CD4-positive, CD25-positive, alpha-beta regulatory T cell (primary cell): ENCODE results near the gene E2F8. TPM values are rescaled to one million over a fixed set of nuclear protein-coding genes. Genes with fewer than 3 reads are reported as not detected.

Experiments used
- ATAC-seq, 2 donors: fragments of 150-1000 bp; cut with Tn5 transposase; one replicate each; pipeline ENCODE4 v1.10.0; 2021; ENCODE audit warnings: low read depth in 2 of 2, moderate number of reproducible peaks in 2 of 2, moderate library complexity in 1 of 2
- DNase-seq, 3 donors: peaks; one replicate each; pipeline versions ENCODE4 v3.0.0 to v3.0.0-alpha.2; 2012 to 2022; ENCODE audit warnings: mixed read lengths in 1 of 3
- H3K27ac ChIP-seq: one replicate; pipeline ENCODE4 v1.7.0; 2013; ENCODE audit warnings: mild to moderate bottlenecking, low read length; ENCODE audit not compliant: insufficient read depth, poor library complexity, severe bottlenecking
- H3K27me3 ChIP-seq: one replicate; pipeline ENCODE4 v1.7.0; 2013; ENCODE audit warnings: low read length; ENCODE audit not compliant: control insufficient read depth, insufficient read depth
- H3K36me3 ChIP-seq: one replicate; pipeline ENCODE4 v1.7.0; 2013; ENCODE audit warnings: mild to moderate bottlenecking, low read length, moderate library complexity; ENCODE audit not compliant: control insufficient read depth, insufficient read depth
- H3K4me1 ChIP-seq: 2 replicates; pipeline ENCODE4 v1.7.0; 2013; ENCODE audit warnings: mild to moderate bottlenecking, low read length; ENCODE audit not compliant: insufficient read depth, control insufficient read depth, poor library complexity, severe bottlenecking
- H3K4me3 ChIP-seq: one replicate; pipeline ENCODE4 v1.7.0; 2013; ENCODE audit warnings: low read depth, mild to moderate bottlenecking, low read length, moderate library complexity
- H3K9me3 ChIP-seq, 2 experiments: 1 replicate in 1 of 2; 2 replicates in 1 of 2; pipeline ENCODE4 v1.7.0; 2013; ENCODE audit warnings: low read length in 2 of 2, mild to moderate bottlenecking in 1 of 2, moderate library complexity in 1 of 2; ENCODE audit not compliant: control insufficient read depth in 2 of 2
- H3K27ac Mint-ChIP-seq, 3 donors: one replicate each; pipeline ENCODE4 v1.8.0; 2020 to 2022; ENCODE audit warnings: mild to moderate bottlenecking in 3 of 3, mixed read lengths in 3 of 3, moderate library complexity in 2 of 3
- H3K27me3 Mint-ChIP-seq: one replicate; pipeline ENCODE4 v1.8.0; 2022; ENCODE audit warnings: mild to moderate bottlenecking, mixed read lengths
- H3K36me3 Mint-ChIP-seq: one replicate; pipeline ENCODE4 v1.8.0; 2020; ENCODE audit warnings: mixed read lengths
- H3K4me1 Mint-ChIP-seq, 4 donors: one replicate each; pipeline ENCODE4 v1.8.0; 2020 to 2022; ENCODE audit warnings: mixed read lengths in 4 of 4, mild to moderate bottlenecking in 1 of 4
- H3K4me3 Mint-ChIP-seq, 4 donors: one replicate each; pipeline ENCODE4 v1.8.0; 2020 to 2022; ENCODE audit warnings: mild to moderate bottlenecking in 4 of 4, mixed read lengths in 4 of 4, moderate library complexity in 3 of 4
- H3K9me3 Mint-ChIP-seq, 7 donors: one replicate each; pipeline ENCODE4 v1.8.0; 2020 to 2022; ENCODE audit warnings: mixed read lengths in 7 of 7, mild to moderate bottlenecking in 3 of 7, moderate library complexity in 2 of 7
- polyA plus RNA-seq, 4 donors: library from polyadenylated mRNA; unstranded; fragments of 300-500 nt; fragmentation: Illumina TruSeq; gene quantifications; one replicate each; pipeline ENCODE4 v1.2.3, GENCODE V29; 2021
- total RNA-seq: library from RNA; stranded (reverse); gene quantifications from one replicate; pipeline ENCODE4 v1.2.3, GENCODE V29; 2022

E2F8 gene
- total and polyA plus RNA-seq, 5 donors from 2014 or later: 0.25 to 0.35 (median 0.33) TPM; not detected in 2

GRCh38 chr11:19201737-19202605 lies 38.8 kb downstream of the E2F8 start, which contains the start of gene CSRP3:
TSS of gene CSRP3 (minus strand) at chr11:19201983. CDS start at chr11:19192448, 9,535 bp downstream.
- no peak within 1 kb of the TSS for H3K4me3 Mint-ChIP-seq
- H3K4me3 ChIP-seq: no peak within 1 kb of the TSS

GRCh38 chr11:19200410-19201201 lies 40.1 kb downstream of the E2F8 start:
- Histone ChIP-seq H3K27me3 (peaks cover 3% of the 10 kb centered on the region), H3K4me3 (no peak overlapping the region), H3K27ac (no peak overlapping the region), H3K4me1 (no peaks in the 10 kb centered on the region), H3K9me3 (no peaks in the 10 kb centered on the region), H3K36me3 (no peaks in the 10 kb centered on the region)
- H3K36me3 Mint-ChIP-seq: no peaks in the 10 kb centered on the region
- H3K9me3 Mint-ChIP-seq: no peaks in the 10 kb centered on the region
- peaks cover 0 to 4% (median 0%) of the 10 kb centered on the region in 4 donors for H3K4me1 Mint-ChIP-seq
- no peak overlapping the region for H3K27ac Mint-ChIP-seq
- H3K4me3 Mint-ChIP-seq: no peak overlapping the region
- no peak for DNase-seq
- no peak for ATAC-seq
- peaks cover 18% of the 10 kb centered on the region for H3K27me3 Mint-ChIP-seq

More at GRCh38 chr11:19201737-19202605, 38.8 kb downstream of the E2F8 start, which contains the start of gene CSRP3:
- Histone ChIP-seq H3K4me1 (no peaks in the 10 kb centered on the region), H3K9me3 (no peaks in the 10 kb centered on the region), H3K27me3 (peaks cover 3% of the 10 kb centered on the region), H3K36me3 (no peaks in the 10 kb centered on the region), H3K27ac (no peak within 1 kb of the TSS)
- H3K36me3 Mint-ChIP-seq: no peaks in the 10 kb centered on the region
- peaks cover 0 to 4% (median 0%) of the 10 kb centered on the region in 4 donors for H3K4me1 Mint-ChIP-seq
- ATAC-seq (no peak), DNase-seq (no peak)
- peak within 1 kb of the TSS in 1 of 3 donors; percentile 52 for H3K27ac Mint-ChIP-seq
- peaks cover 25% of the 10 kb centered on the region for H3K27me3 Mint-ChIP-seq
- no peaks in the 10 kb centered on the region for H3K9me3 Mint-ChIP-seq

GRCh38 chr11:19199771-19200170 lies 41.0 kb downstream of the E2F8 start:
- no peak overlapping the region for H3K4me3 ChIP-seq
- H3K27me3 ChIP-seq: peaks cover 3% of the 10 kb centered on the region
- H3K4me3 Mint-ChIP-seq: no peak overlapping the region
- no peak for DNase-seq
- H3K36me3 Mint-ChIP-seq: no peaks in the 10 kb centered on the region
- H3K4me1 ChIP-seq: no peaks in the 10 kb centered on the region
- no peak for ATAC-seq
- H3K27me3 Mint-ChIP-seq: peaks cover 18% of the 10 kb centered on the region
- H3K27ac Mint-ChIP-seq: no peak overlapping the region
- H3K27ac ChIP-seq: no peak overlapping the region
- H3K36me3 ChIP-seq: no peaks in the 10 kb centered on the region
- H3K4me1 Mint-ChIP-seq: peaks cover 0 to 4% (median 0%) of the 10 kb centered on the region in 4 donors
- no peaks in the 10 kb centered on the region for H3K9me3 ChIP-seq
- H3K9me3 Mint-ChIP-seq: no peaks in the 10 kb centered on the region

GRCh38 chr11:19199048-19199447 lies 41.7 kb downstream of the E2F8 start:
- H3K27ac Mint-ChIP-seq: no peak overlapping the region
- ATAC-seq (no peak), DNase-seq (no peak)
- no peaks in the 10 kb centered on the region for H3K9me3 Mint-ChIP-seq
- Histone ChIP-seq H3K4me3 (no peak overlapping the region), H3K4me1 (no peaks in the 10 kb centered on the region), H3K27ac (no peak overlapping the region), H3K9me3 (no peaks in the 10 kb centered on the region), H3K36me3 (no peaks in the 10 kb centered on the region), H3K27me3 (peaks cover 3% of the 10 kb centered on the region)
- H3K36me3 Mint-ChIP-seq: no peaks in the 10 kb centered on the region
- H3K4me1 Mint-ChIP-seq: peaks cover 0 to 4% (median 0%) of the 10 kb centered on the region in 4 donors
- no peak overlapping the region for H3K4me3 Mint-ChIP-seq
- H3K27me3 Mint-ChIP-seq: peaks cover 18% of the 10 kb centered on the region

- DNase-seq: no peak
- Histone ChIP-seq H3K4me1 (no peaks in the 10 kb centered on the region), H3K4me3 (no peak overlapping the region), H3K36me3 (no peaks in the 10 kb centered on the region), H3K27ac (no peak overlapping the region), H3K9me3 (no peaks in the 10 kb centered on the region), H3K27me3 (peaks cover 3% of the 10 kb centered on the region)
- Mint-ChIP-seq H3K4me3 (no peak overlapping the region), H3K9me3 (no peaks in the 10 kb centered on the region), H3K27ac (no peak overlapping the region), H3K4me1 (peaks cover 0 to 4% (median 0%) of the 10 kb centered on the region in 4 donors), H3K36me3 (no peaks in the 10 kb centered on the region), H3K27me3 (peaks cover 18% of the 10 kb centered on the region)
- no peak for ATAC-seq
Observed at GRCh38 chr11:19196432-19196831, 44.3 kb downstream of the E2F8 start.

GRCh38 chr11:19194620-19195308 lies 46.0 kb downstream of the E2F8 start:
- Histone ChIP-seq H3K4me1 (no peaks in the 10 kb centered on the region), H3K36me3 (no peaks in the 10 kb centered on the region), H3K4me3 (no peak overlapping the region), H3K27ac (no peak overlapping the region), H3K9me3 (no peaks in the 10 kb centered on the region), H3K27me3 (no peaks in the 10 kb centered on the region)
- no peaks in the 10 kb centered on the region for H3K4me1 Mint-ChIP-seq
- DNase-seq: no peak
- no peak overlapping the region for H3K4me3 Mint-ChIP-seq
- H3K27ac Mint-ChIP-seq: no peak overlapping the region
- H3K9me3 Mint-ChIP-seq: no peaks in the 10 kb centered on the region
- no peak for ATAC-seq
- no peaks in the 10 kb centered on the region for H3K36me3 Mint-ChIP-seq
- H3K27me3 Mint-ChIP-seq: peaks cover 14% of the 10 kb centered on the region

- Histone ChIP-seq H3K27me3 (no peaks in the 10 kb centered on the region), H3K36me3 (no peaks in the 10 kb centered on the region), H3K4me1 (no peaks in the 10 kb centered on the region), H3K27ac (no peak overlapping the region), H3K9me3 (no peaks in the 10 kb centered on the region), H3K4me3 (no peak overlapping the region)
- Mint-ChIP-seq H3K27ac (no peak overlapping the region), H3K9me3 (no peaks in the 10 kb centered on the region), H3K27me3 (peaks cover 9% of the 10 kb centered on the region), H3K4me3 (no peak overlapping the region), H3K36me3 (no peaks in the 10 kb centered on the region), H3K4me1 (no peaks in the 10 kb centered on the region)
- DNase-seq (no peak), ATAC-seq (no peak)
Observed at GRCh38 chr11:19193916-19194315, 46.8 kb downstream of the E2F8 start.
